GM12801 (cell line): ENCODE results near the gene STK24.

Source experiments
- TF ChIP-seq, protein P1 (sequence below): IDR thresholded peaks from one replicate; pipeline ENCODE4 v1.5.1; 2011; ENCODE audit warnings: control low read depth; ENCODE audit not compliant: insufficient read length; ENCODE audit errors: extremely low read depth

STK24 gene

GRCh38 chr13:98457053-98457452, 119.9 kb downstream of the STK24 start:
- TF ChIP-seq, protein P1, sequence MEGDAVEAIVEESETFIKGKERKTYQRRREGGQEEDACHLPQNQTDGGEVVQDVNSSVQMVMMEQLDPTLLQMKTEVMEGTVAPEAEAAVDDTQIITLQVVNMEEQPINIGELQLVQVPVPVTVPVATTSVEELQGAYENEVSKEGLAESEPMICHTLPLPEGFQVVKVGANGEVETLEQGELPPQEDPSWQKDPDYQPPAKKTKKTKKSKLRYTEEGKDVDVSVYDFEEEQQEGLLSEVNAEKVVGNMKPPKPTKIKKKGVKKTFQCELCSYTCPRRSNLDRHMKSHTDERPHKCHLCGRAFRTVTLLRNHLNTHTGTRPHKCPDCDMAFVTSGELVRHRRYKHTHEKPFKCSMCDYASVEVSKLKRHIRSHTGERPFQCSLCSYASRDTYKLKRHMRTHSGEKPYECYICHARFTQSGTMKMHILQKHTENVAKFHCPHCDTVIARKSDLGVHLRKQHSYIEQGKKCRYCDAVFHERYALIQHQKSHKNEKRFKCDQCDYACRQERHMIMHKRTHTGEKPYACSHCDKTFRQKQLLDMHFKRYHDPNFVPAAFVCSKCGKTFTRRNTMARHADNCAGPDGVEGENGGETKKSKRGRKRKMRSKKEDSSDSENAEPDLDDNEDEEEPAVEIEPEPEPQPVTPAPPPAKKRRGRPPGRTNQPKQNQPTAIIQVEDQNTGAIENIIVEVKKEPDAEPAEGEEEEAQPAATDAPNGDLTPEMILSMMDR: no peak

DNA sequence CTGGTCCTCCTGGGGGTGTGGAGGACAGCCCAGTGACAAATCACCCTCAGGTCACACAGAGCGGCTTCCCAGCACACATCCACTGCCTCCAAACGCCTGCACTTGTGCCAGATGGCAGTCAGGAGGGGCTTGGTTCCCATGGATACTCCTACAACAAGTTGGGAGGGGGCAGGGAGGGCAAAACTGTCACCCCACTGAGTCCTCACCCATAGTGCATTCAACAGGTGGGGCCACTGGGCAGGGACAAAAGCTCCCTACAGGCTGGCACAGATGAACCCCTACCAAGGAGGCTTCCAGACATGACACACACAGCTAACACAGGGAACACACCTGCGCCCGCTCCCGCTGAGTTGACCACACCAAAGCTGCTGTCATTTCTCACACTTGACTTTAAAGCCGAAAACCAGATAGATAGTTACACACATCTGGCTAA, 120.5 kb downstream of the STK24 start:
- TF ChIP-seq, protein P1: no peak

GRCh38 chr13:98454389-98454881, 122.5 kb downstream of the STK24 start:
- TF ChIP-seq, protein P1: no peak

GRCh38 chr13:98452851-98453843, 123.8 kb downstream of the STK24 start:
- TF ChIP-seq, protein P1: no peak

GRCh38 chr13:98451676-98452470, 125.0 kb downstream of the STK24 start:
- TF ChIP-seq, protein P1: no peak

GRCh38 chr13:98450539-98451111, 126.3 kb downstream of the STK24 start:
- TF ChIP-seq, protein P1: no peak

- TF ChIP-seq, protein P1: no peak
These were observed 126.9 kb downstream of the STK24 start for GRCh38 chr13:98450026-98450425.
